ENCODE measurements around the gene CFAP299.

Gene CFAP299

DNA sequence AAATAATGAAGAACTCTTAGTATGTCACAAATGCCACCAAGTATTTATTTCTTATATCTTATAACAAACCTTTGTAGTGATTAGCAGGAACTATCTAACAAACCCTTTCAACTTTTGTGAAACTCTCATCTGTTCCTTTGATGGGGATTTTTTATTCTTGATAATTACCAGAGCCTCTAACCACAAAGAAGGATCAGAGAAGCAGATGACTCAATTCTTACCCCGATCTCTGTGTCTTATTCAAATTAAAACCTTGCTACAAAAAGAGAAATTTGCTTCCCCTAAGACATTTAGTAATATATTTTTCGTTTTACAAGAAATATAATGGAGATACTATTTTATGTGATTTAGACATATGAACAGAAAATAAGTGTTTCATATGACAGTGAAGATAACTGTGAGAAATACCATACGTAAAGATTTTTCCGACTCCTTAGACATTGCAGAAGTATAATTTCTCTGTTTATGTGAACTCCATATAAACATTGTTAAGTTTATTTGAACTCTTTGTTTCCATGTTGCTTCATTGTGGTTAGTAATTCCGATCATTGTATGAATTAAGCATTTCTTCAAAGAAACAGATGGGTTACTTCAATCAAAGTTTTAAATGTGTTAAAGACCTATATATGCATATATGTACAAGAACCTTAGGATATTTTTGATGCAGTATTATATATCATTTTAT lies 205.4 kb downstream of the CFAP299 start:
- TF ChIP-seq ZBTB7A (IDR thresholded peaks at IDR 0.05; ENCODE audit: low read depth) (no peak), FOXM1 (IDR thresholded peaks at IDR 0.05; ENCODE audit: borderline replicate concordance, low read depth) (no peak), EGR1 (IDR thresholded peaks at IDR 0.05) (no peak), YY1 (IDR thresholded peaks at IDR 0.05; ENCODE audit: low read depth) (no peak), CREB1 (IDR thresholded peaks at IDR 0.05; ENCODE audit: low read depth) (no peak), NFIC (IDR thresholded peaks at IDR 0.05) (no peak), REST (IDR thresholded peaks at IDR 0.05; ENCODE audit: low read depth) (no peak), MAX (IDR thresholded peaks at IDR 0.05) (no peak), CEBPB (IDR thresholded peaks at IDR 0.05) (no peak), TAF1 (IDR thresholded peaks at IDR 0.05; ENCODE audit: low read depth) (no peak), USF1 (IDR thresholded peaks at IDR 0.05) (no peak)

GRCh38 chr4:80542747-80543146 lies 207.2 kb downstream of the CFAP299 start:
- no peak for TF ChIP-seq TCF12 (IDR thresholded peaks at IDR 0.05; ENCODE audit: low read depth)
- TF ChIP-seq MAX (IDR thresholded peaks at IDR 0.05) = no peak
- TF ChIP-seq TAF1 (IDR thresholded peaks at IDR 0.05; ENCODE audit: low read depth) = no peak
- no peak for TF ChIP-seq TEAD4 (IDR thresholded peaks at IDR 0.05)
- TF ChIP-seq CEBPB (IDR thresholded peaks at IDR 0.05) = no peak
- TF ChIP-seq REST (IDR thresholded peaks at IDR 0.05; ENCODE audit: low read depth) = no peak
- TF ChIP-seq USF1 (IDR thresholded peaks at IDR 0.05) = no peak
- no peak for TF ChIP-seq ZBTB7A (IDR thresholded peaks at IDR 0.05; ENCODE audit: low read depth)
- TF ChIP-seq EP300 (IDR thresholded peaks at IDR 0.05; ENCODE audit: borderline replicate concordance) = no peak
- TF ChIP-seq CREB1 (IDR thresholded peaks at IDR 0.05; ENCODE audit: low read depth) = no peak
- TF ChIP-seq RAD21 (IDR thresholded peaks at IDR 0.05; ENCODE audit: low read depth) = no peak
- no peak for TF ChIP-seq EGR1 (IDR thresholded peaks at IDR 0.05)
- TF ChIP-seq YY1 (IDR thresholded peaks at IDR 0.05; ENCODE audit: low read depth) = no peak
- TF ChIP-seq NFIC (IDR thresholded peaks at IDR 0.05) = no peak
- TF ChIP-seq FOXM1 (IDR thresholded peaks at IDR 0.05; ENCODE audit: borderline replicate concordance, low read depth) = no peak

GRCh38 chr4:80560337-80560736 lies 224.8 kb downstream of the CFAP299 start:
- TF ChIP-seq MAX (IDR thresholded peaks at IDR 0.05) (no peak), TAF1 (IDR thresholded peaks at IDR 0.05; ENCODE audit: low read depth) (no peak), USF1 (IDR thresholded peaks at IDR 0.05) (no peak), EGR1 (IDR thresholded peaks at IDR 0.05) (no peak), EP300 (IDR thresholded peaks at IDR 0.05; ENCODE audit: borderline replicate concordance) (no peak), RAD21 (IDR thresholded peaks at IDR 0.05; ENCODE audit: low read depth) (no peak)

- no peak for TF ChIP-seq EGR1 (IDR thresholded peaks at IDR 0.05)
- no peak for TF ChIP-seq RAD21 (IDR thresholded peaks at IDR 0.05; ENCODE audit: low read depth)
- TF ChIP-seq YY1 (IDR thresholded peaks at IDR 0.05; ENCODE audit: low read depth) = no peak
- TF ChIP-seq CREB1 (IDR thresholded peaks at IDR 0.05; ENCODE audit: low read depth) = no peak
- TF ChIP-seq NFIC (IDR thresholded peaks at IDR 0.05) = no peak
- no peak for TF ChIP-seq CEBPB (IDR thresholded peaks at IDR 0.05)
- TF ChIP-seq REST (IDR thresholded peaks at IDR 0.05; ENCODE audit: low read depth) = no peak
- no peak for TF ChIP-seq MAX (IDR thresholded peaks at IDR 0.05)
- TF ChIP-seq EP300 (IDR thresholded peaks at IDR 0.05; ENCODE audit: borderline replicate concordance) = no peak
- TF ChIP-seq USF1 (IDR thresholded peaks at IDR 0.05) = no peak
- TF ChIP-seq TEAD4 (IDR thresholded peaks at IDR 0.05) = no peak
- TF ChIP-seq FOXM1 (IDR thresholded peaks at IDR 0.05; ENCODE audit: borderline replicate concordance, low read depth) = no peak
- TF ChIP-seq ZBTB7A (IDR thresholded peaks at IDR 0.05; ENCODE audit: low read depth) = no peak
- TF ChIP-seq TCF12 (IDR thresholded peaks at IDR 0.05; ENCODE audit: low read depth) = no peak
- TF ChIP-seq TAF1 (IDR thresholded peaks at IDR 0.05; ENCODE audit: low read depth) = no peak
These were observed 230.8 kb downstream of the CFAP299 start for GRCh38 chr4:80566203-80566872.

Data from Ishikawa (cell line).